Measurements from ENCODE around the gene BTNL9. TPM values are rescaled to one million over a fixed set of nuclear protein-coding genes. Genes with fewer than 3 reads are reported as not detected.

The BTNL9 gene
- total RNA-seq, 4 donors from 2014 or later: 42.0 to 649 (median 160) TPM

DNA sequence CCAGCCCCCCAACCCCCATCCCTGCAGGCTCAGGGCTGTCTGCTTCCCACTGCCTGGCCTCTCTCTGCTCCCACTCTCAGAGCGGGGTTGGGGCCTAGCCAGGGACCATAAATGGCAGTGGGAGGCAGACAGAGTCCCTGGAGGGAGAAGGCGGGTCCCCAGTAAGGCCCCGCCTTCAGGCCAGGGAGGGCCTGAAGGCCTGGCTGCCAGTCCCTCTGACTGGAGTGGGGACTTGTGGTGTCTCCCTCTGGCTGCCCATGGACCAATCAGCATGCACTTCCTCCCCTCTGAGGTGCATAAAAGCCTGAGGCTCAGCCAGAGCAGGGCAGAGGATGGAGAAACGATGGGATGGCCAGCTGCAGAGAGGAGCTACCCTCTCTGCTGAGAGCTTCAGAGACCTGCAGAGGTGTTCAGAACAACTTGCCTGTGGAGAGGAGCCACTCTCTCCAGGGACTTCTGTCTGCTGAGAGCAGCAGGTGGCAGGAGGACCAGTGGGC lies 2.7 kb upstream of the BTNL9 start:
- ATAC-seq (ENCODE audit: low FRiP score) (no peak), DNase-seq (ENCODE audit: low spot score) (no peak)
- TF ChIP-seq, protein P1, sequence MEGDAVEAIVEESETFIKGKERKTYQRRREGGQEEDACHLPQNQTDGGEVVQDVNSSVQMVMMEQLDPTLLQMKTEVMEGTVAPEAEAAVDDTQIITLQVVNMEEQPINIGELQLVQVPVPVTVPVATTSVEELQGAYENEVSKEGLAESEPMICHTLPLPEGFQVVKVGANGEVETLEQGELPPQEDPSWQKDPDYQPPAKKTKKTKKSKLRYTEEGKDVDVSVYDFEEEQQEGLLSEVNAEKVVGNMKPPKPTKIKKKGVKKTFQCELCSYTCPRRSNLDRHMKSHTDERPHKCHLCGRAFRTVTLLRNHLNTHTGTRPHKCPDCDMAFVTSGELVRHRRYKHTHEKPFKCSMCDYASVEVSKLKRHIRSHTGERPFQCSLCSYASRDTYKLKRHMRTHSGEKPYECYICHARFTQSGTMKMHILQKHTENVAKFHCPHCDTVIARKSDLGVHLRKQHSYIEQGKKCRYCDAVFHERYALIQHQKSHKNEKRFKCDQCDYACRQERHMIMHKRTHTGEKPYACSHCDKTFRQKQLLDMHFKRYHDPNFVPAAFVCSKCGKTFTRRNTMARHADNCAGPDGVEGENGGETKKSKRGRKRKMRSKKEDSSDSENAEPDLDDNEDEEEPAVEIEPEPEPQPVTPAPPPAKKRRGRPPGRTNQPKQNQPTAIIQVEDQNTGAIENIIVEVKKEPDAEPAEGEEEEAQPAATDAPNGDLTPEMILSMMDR (IDR thresholded peaks at IDR 0.05): no peak

- DNase-seq (ENCODE audit: low spot score) (no peak), ATAC-seq (ENCODE audit: low FRiP score) (no peak)
- TF ChIP-seq, protein P1 (IDR thresholded peaks at IDR 0.05): no peak
Measured at GRCh38 chr5:181039471-181039870, 595 bp upstream of the BTNL9 start.

DNA sequence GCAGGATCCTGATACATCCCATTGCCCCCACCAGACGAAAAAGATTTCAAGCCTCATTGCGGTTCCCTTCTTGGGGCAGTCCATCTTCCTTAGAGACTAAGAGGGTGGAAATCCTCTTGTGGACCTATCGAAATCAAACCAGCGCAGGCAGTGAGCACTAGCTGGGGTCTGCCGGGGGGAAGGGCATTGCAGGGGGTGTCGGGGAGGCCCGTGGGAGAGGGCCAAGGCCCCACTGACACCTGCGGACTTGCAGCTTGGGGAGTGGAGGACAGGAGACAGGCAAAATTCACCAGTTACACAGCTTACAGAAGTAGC lies 522 bp downstream of the BTNL9 start:
- no peak for DNase-seq (ENCODE audit: low spot score)
- TF ChIP-seq, protein P1 (IDR thresholded peaks at IDR 0.05): no peak
- no peak for ATAC-seq (ENCODE audit: low FRiP score)

GRCh38 chr5:181041043-181041442 lies 977 bp downstream of the BTNL9 start:
- DNase-seq (ENCODE audit: low spot score) (no peak), ATAC-seq (ENCODE audit: low FRiP score) (no peak)
- TF ChIP-seq, protein P1 (IDR thresholded peaks at IDR 0.05): no peak

DNA sequence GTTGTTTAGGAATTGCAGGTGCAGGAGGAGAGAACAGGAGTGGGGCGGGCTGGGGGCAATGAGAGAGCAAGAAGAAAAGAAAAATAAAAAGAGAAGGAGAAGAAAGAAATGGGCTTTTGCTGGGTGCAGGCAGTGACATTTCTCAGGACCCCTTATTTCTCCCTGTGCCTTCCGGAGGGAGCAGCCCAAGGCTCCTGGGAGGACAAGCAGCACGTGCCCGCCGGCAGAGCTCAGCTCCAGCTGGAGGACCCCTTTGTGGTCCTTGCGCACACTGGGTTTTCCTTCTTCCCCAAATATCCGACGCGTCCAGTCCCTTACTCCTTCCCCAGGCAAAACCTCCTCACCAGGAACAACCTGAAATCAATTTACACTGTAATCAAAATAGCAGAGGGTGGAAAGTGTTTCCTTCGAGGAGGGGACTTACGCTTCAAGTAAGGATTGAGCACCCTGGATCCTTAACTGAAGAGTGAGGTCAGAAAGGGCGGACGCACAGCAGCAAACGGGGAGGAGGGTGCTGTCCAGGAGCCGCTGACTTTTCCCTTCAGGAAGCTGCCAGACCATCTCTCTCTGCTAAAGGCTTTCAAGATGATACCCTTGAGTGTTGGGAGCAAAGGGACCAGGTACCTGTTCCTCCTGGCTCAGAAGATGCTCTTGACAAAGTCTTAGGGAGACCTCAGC lies 2.1 kb downstream of the BTNL9 start:
- ATAC-seq (ENCODE audit: low FRiP score) (no peak), DNase-seq (ENCODE audit: low spot score) (no peak)
- TF ChIP-seq, protein P1 (IDR thresholded peaks at IDR 0.05): no peak

GRCh38 chr5:181042722-181043121 lies 2.7 kb downstream of the BTNL9 start:
- no peak for ATAC-seq (ENCODE audit: low FRiP score)
- DNase-seq (ENCODE audit: low spot score): no peak
- TF ChIP-seq, protein P1 (IDR thresholded peaks at IDR 0.05): no peak

All from omental fat pad (tissue), 4 donors.